Measurements from ENCODE around the gene RAB24.

GRCh38 chr5:177328545-177329231, 25.2 kb upstream of the RAB24 start:
- no peak for TF ChIP-seq POLR2A (IDR thresholded peaks at IDR 0.05)
- TF ChIP-seq, protein P1, sequence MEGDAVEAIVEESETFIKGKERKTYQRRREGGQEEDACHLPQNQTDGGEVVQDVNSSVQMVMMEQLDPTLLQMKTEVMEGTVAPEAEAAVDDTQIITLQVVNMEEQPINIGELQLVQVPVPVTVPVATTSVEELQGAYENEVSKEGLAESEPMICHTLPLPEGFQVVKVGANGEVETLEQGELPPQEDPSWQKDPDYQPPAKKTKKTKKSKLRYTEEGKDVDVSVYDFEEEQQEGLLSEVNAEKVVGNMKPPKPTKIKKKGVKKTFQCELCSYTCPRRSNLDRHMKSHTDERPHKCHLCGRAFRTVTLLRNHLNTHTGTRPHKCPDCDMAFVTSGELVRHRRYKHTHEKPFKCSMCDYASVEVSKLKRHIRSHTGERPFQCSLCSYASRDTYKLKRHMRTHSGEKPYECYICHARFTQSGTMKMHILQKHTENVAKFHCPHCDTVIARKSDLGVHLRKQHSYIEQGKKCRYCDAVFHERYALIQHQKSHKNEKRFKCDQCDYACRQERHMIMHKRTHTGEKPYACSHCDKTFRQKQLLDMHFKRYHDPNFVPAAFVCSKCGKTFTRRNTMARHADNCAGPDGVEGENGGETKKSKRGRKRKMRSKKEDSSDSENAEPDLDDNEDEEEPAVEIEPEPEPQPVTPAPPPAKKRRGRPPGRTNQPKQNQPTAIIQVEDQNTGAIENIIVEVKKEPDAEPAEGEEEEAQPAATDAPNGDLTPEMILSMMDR (IDR thresholded peaks at IDR 0.05), result no peak
